ENCODE measurements around the gene NTRK2. TPM values are rescaled to one million over a fixed set of nuclear protein-coding genes. Genes with fewer than 3 reads are reported as not detected.

The NTRK2 gene
- total and polyA plus RNA-seq, 10 of the 15 experiments (the other 5 are each of a cell fraction or from before 2014, with no cell fraction given) = 0.42 to 4.6 (median 0.65) TPM

- no peak overlapping the region for H2AFZ ChIP-seq (ENCODE audit: control insufficient read depth, low read depth, low read length)
- no peak overlapping the region for H3K9ac ChIP-seq (ENCODE audit: control insufficient read depth, insufficient read depth, low read length)
- H3K4me2 ChIP-seq (ENCODE audit: control insufficient read depth, insufficient read depth) = no peak overlapping the region
- CTCF ChIA-PET = no interaction called here
- no peak overlapping the region for H3K4me3 ChIP-seq
- FAIRE-seq (no peak), DNase-seq (ENCODE audit: low read depth, low spot score) (no peak), ATAC-seq (no peak)
- RAD21 ChIA-PET (ENCODE audit: unreplicated experiment) = no interaction called here
- SMC1A ChIA-PET (ENCODE audit: uncharacterized antibody, unreplicated experiment) = no interaction called here
- H4K20me1 ChIP-seq (ENCODE audit: control insufficient read depth, insufficient read depth) = no peaks in the 10 kb centered on the region
- POLR2A ChIA-PET = no interaction called here
- H3K4me1 ChIP-seq (ENCODE audit: control insufficient read depth, insufficient read depth, low read length) = peaks cover 2% of the 10 kb centered on the region; the same call in 1 of the 2 replicates
- no peak overlapping the region for H3K27ac ChIP-seq (ENCODE audit: control insufficient read depth, insufficient read depth)
- BruUV-seq (replicated peaks) = no TSS peak
- in situ Hi-C loops (cut with MboI) (no loop called here), intact Hi-C loops (cut with micrococcal nuclease; ENCODE audit: unreplicated experiment) (no loop called here)
- TF ChIP-seq BCL3 (IDR thresholded peaks at IDR 0.05; ENCODE audit: borderline replicate concordance, insufficient read depth, low read depth, low read length, poor library complexity, severe bottlenecking) (peak; percentile 15), HDAC6 (IDR thresholded peaks at IDR 0.05; ENCODE audit: unreplicated experiment) (no peak)
- no peaks in the 10 kb centered on the region for H3K9me3 ChIP-seq (replicated peaks; ENCODE audit: control insufficient read depth, insufficient read depth, low read length)
- 24% methylated on average over 6 of the region's 6 CpGs for WGBS (ENCODE audit: insufficient coverage, insufficient replicate concordance, low lambda C conversion rate, missing lambda C conversion rate)
- H3K36me3 ChIP-seq (ENCODE audit: control insufficient read depth in 2 of 2, insufficient read depth in 2 of 2, low read length in 1 of 2) = no peaks in the 10 kb centered on the region; a peak in 1 of 4 replicates
- no peaks in the 10 kb centered on the region for H3K79me2 ChIP-seq (ENCODE audit: control insufficient read depth, insufficient read depth, low read length)
- H3K27me3 ChIP-seq (replicated peaks in 1 of 2; ENCODE audit: control insufficient read depth in 2 of 2, insufficient read depth in 2 of 2, low read length in 1 of 2) = no peaks in the 10 kb centered on the region; a peak in 1 of 4 replicates
Observed at GRCh38 chr9:84817038-84817437, 147.5 kb downstream of the NTRK2 start.

- in situ Hi-C loops (cut with MboI) (no loop called here), intact Hi-C loops (cut with micrococcal nuclease; ENCODE audit: unreplicated experiment) (no loop called here)
- no TSS peak for BruUV-seq (replicated peaks)
- peaks cover 20% of the 10 kb centered on the region for H3K4me1 ChIP-seq (ENCODE audit: control insufficient read depth, insufficient read depth, low read length)
- CTCF ChIA-PET = no interaction called here
- no peaks in the 10 kb centered on the region for H3K9me3 ChIP-seq (replicated peaks; ENCODE audit: control insufficient read depth, insufficient read depth, low read length)
- no peaks in the 10 kb centered on the region; a peak in 1 of 4 replicates for H3K36me3 ChIP-seq (ENCODE audit: control insufficient read depth in 2 of 2, insufficient read depth in 2 of 2, low read length in 1 of 2)
- RAD21 ChIA-PET (ENCODE audit: unreplicated experiment) = no interaction called here
- H3K27ac ChIP-seq (ENCODE audit: control insufficient read depth, insufficient read depth) = no peak overlapping the region
- 55% methylated on average over 9 of the region's 9 CpGs for whole genome bisulfite sequencing (ENCODE audit: insufficient coverage, insufficient replicate concordance, low lambda C conversion rate, missing lambda C conversion rate)
- no peaks in the 10 kb centered on the region for H4K20me1 ChIP-seq (ENCODE audit: control insufficient read depth, insufficient read depth)
- TF ChIP-seq ZNF217 (IDR thresholded peaks at IDR 0.05) = no peak
- no peak for TF ChIP-seq NFXL1 (IDR thresholded peaks at IDR 0.05; ENCODE audit: borderline replicate concordance)
- TF ChIP-seq ATF2 (IDR thresholded peaks at IDR 0.05; ENCODE audit: low read length) = no peak
- no peak for TF ChIP-seq CHD4 (IDR thresholded peaks at IDR 0.05)
- no peak for TF ChIP-seq IKZF1 (conservative IDR thresholded peaks at IDR 0.05)
- no peak for TF ChIP-seq JUND (IDR thresholded peaks at IDR 0.05; ENCODE audit: low read depth, low read length)
- no peak for TF ChIP-seq ASH2L (IDR thresholded peaks at IDR 0.05; ENCODE audit: borderline replicate concordance, low read depth)
- no peak for TF ChIP-seq SREBF1 (IDR thresholded peaks at IDR 0.05; ENCODE audit: low read length)
- H3K4me3 ChIP-seq = no peak overlapping the region
- H3K79me2 ChIP-seq (ENCODE audit: control insufficient read depth, insufficient read depth, low read length) = no peaks in the 10 kb centered on the region
- SMC1A ChIA-PET (ENCODE audit: uncharacterized antibody, unreplicated experiment) = no interaction called here
- POLR2A ChIA-PET = no interaction called here
- FAIRE-seq (no peak), ATAC-seq (no peak), DNase-seq (ENCODE audit: low read depth, low spot score) (no peak)
- no peak overlapping the region for H3K4me2 ChIP-seq (ENCODE audit: control insufficient read depth, insufficient read depth)
- no peak overlapping the region for H3K9ac ChIP-seq (ENCODE audit: control insufficient read depth, insufficient read depth, low read length)
- no peaks in the 10 kb centered on the region for H3K27me3 ChIP-seq (replicated peaks in 1 of 2; ENCODE audit: control insufficient read depth in 2 of 2, insufficient read depth in 2 of 2, low read length in 1 of 2)
- no peak overlapping the region for H2AFZ ChIP-seq (ENCODE audit: control insufficient read depth, low read depth, low read length)
Observed at GRCh38 chr9:84818791-84819190, 149.3 kb downstream of the NTRK2 start.
